NCI-H128 (cell line): ENCODE results near the gene PCDHGA5.
"Not testable (repeated sequence)": the region's sequence is repeated elsewhere in the genome, so short reads cannot be mapped to it uniquely, and the experiment has no call there.

Source experiments
- DNase-seq: peaks from one replicate; lab custom pipeline; 2025; ENCODE audit not compliant: unreplicated experiment; lab: John Stamatoyannopoulos, UW

PCDHGA5 gene

DNA sequence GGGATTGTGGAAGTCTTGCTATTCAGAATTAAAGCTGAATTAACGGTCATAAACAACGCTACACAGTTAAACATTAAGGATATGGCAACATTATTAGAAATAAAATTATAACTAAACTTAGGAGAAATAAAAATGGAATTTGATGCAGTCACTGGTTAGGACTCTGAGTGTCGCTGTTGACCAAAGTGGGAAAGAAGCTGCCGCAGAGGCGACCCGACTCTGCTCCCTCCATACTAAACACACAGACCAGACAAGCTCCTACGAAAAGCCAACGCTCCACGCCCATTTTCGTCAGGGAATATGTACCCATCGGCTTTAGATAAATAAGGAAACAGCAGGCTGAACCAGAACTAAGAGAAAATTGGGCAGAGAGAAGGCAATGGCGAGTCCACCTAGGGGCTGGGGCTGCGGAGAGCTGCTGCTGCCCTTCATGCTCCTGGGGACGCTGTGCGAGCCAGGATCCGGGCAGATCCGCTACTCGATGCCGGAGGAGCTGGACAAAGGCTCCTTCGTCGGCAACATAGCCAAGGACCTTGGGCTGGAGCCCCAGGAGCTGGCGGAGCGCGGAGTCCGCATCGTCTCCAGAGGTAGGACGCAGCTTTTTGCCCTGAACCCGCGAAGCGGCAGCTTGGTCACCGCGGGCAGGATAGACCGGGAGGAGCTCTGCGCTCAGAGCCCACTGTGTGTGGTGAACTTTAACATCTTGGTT lies at the start of gene PCDHGA5:
Gene PCDHGA5 (plus strand): TSS at position 211 of the 709 bp plus-strand sequence. CDS start 169 bp downstream, at position 380.
- DNase-seq = no peak

DNA sequence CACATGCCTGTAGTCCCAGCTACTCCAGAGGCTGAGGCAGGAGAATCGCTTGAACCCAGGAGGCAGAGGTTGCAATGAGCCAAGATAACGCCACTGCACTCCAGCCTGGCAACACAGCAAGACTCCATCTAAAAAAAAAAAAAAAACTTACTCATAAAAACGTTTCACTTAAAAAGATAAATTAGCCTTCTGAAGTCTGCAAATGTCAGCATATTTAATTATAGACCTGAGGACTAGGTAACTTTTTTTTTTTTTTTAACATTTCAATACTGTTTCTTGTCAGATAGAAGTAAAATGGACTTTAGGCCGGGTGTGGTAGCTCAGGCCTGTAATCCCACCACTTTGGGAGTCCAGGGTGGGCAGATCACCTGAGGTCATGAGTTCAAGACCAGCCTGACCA lies 47.0 kb upstream of the PCDHGA5 start:
- not testable (repeated sequence) for DNase-seq

DNA sequence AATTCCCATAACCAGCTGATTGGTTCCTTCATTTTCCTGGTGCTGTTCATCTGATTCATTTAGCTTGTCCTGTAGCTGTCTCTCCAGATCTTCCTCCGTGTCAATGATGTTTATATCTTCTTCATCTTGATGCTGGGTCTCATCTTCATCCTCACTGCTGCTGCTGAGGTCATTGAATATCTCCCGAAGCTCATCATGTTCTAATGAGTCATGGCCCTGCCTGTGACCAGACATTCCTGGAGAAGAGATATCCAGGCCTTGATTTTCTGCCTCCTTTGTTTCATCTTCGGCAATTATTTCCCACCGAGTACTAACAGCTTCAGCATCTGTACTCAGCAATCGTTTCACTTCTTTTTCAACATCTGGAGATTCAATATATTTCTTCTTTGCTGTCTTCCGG lies 44.8 kb upstream of the PCDHGA5 start:
- no peak for DNase-seq

DNA sequence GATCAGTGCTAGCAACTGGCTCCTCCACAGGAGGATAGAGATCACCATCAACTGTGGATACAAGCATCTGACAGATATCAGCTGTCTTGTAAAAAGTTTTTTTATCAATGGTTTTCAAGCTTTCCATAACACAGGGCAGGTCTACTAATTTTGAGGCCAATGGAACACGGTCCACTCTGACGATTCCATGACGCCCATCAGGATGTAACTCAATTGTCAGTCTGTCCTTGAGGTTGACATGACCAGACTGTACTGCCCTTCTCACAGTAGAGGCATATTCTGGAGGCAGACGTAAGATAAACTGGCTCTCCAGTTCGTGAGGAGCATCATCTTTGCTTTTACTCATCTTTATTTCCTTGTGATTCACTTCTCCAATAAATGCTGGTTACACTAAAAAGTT lies 44.3 kb upstream of the PCDHGA5 start:
- DNase-seq = no peak

DNA sequence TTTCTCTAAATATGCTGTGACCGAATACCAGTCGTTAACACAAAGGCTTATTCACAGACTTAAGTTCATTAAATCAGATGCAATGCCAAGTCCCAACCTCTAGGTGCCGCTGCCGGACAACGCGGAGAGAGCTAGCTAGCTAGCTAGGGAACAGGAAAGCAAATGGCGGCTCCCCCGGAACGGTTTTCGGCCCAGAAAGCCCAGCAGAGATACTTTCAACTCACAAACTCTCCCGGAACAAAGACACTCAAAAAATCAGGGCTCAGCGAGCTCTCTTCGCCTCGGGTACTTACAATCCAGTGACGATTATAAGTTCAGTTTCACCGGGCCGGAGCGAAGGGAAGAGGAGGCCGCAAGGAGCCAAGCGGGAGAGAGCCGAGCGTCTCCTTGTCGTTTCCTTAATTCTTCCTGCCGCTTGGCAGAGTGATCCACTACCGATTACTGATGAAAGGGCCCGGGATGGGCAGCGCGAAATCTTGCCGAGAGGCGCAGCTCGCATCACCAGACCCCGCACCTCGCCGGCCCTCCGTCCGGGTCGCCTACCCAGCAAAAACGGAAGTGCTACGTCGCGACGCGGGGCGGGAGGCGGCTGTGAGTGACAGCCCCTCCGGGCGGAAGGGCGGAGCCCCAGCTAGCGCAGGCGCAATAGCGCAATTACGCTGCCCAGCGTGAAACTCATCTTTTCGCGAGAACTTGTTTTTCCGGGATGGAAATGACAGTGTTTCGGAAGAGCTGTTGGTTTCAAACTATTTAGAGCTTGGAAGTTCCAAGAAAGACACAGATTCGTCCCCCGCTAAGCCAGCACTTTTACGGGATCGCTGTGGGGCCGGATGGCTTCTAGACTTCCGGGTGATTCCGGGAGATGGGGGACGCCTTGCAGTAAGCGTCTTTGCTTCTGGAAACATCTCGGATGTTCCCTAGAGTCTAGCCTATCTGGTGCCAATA lies 43.5 kb upstream of the PCDHGA5 start, which contains the start of gene TAF7:
Gene TAF7 (minus strand): TSS at position 560 of the 945 bp plus-strand sequence. CDS start 740 bp downstream, outside the sequence.
- peak; percentile 80 for DNase-seq

DNA sequence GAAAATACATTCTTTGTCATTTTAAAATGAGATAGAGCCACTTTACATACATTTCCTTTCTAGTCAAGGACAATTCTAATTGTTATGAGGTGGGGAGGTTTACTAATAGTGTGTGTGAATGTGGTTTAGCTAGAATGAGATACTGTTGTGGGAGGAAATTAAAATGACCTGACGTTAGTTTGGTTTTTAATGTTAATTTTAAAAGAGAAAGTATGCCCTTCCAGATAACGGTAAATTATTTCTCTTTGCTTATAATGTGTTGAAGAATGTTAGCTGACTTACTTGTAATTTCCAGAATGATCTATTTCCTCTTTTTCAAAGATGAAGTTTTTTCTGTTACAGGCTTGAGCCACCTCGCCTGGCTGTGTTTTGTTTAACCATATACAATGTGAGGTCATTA lies 41.7 kb upstream of the PCDHGA5 start:
- no peak for DNase-seq

DNA sequence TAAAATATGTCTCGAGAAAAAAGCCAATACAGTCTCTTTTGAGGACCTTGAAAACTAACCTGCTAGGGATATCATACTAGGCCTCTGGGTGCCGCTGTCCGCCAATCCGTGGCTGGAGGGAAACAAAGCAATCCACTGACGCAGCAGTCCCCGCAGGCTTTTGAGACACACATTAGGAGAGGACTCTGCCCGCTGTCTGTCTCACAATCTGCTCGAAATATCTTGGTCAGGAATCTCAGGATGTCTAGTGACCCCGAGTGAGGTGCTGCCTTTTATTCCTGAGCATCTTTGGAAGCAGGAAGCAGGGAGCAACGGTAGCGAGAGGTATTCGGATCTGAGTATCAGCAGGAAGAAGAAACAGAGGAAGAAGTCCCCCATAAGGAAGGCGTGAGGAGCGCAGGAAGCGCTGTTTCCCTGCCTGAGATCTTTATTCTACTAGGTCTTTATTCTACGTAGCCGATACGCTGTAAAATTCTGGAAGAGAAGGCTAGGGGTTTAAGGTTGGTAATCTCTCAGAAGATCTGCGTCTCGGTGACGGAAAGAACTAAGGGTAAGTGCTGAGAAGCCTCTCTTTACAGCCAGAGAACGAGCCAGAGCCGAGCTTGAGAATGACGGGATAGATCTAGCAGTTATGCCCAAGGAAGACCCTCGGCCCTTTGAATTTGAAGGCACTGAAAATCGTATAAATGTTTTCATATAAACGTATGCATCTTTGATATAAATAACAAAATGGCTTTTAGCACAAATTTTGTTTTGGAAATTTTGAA lies 37.7 kb upstream of the PCDHGA5 start:
- no peak for DNase-seq

DNA sequence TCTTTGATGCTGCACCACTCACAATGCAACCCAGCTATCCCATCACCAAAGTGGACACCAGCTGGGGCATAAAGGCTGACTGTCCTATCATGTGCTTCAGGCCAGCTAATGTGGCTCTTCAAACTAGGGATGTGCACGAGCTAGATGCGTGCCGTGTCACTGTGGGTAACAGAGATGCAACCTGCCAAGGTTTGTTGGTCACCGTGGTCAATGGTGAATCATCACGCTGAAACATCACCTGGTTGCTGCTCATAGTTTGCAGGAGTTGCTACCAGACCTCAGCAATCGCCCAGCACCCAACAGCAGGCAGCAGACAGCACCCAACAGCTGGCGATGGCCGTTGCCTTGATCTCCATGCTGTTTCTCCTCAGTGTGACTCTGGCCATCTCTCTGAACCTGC lies 35.7 kb upstream of the PCDHGA5 start:
- no peak for DNase-seq

DNA sequence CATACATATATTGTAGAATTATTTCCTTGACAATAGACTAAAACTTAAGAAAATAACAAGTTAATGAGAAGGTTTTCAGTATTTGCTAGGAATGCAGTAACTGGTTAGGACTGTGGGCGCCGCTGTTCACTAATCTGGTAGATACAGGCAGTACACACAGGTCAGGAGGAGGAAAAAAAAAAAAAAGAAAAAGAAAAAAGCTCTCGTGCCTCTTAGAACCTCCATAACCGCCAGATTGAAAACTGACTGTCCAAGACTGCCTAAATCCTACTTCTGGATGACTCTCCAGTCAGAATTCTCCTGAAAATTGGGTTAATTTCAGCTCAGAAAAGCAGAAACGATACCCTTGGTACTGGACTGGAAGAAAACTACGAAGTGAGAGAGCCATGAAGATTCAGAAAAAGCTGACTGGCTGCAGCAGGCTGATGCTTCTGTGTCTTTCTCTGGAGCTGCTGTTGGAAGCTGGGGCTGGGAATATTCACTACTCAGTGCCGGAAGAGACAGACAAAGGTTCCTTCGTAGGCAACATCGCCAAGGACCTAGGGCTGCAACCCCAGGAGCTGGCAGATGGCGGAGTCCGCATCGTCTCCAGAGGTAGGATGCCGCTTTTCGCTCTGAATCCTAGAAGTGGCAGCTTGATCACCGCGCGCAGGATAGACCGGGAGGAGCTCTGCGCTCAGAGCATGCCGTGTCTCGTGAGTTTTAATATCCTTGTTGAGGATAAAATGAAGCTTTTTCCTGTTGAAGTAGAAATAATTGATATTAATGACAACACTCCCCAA lies 33.5 kb upstream of the PCDHGA5 start, which contains the start of gene PCDHGA1:
Gene PCDHGA1 (plus strand): TSS at position 216 of the 782 bp plus-strand sequence.
- DNase-seq = no peak

DNA sequence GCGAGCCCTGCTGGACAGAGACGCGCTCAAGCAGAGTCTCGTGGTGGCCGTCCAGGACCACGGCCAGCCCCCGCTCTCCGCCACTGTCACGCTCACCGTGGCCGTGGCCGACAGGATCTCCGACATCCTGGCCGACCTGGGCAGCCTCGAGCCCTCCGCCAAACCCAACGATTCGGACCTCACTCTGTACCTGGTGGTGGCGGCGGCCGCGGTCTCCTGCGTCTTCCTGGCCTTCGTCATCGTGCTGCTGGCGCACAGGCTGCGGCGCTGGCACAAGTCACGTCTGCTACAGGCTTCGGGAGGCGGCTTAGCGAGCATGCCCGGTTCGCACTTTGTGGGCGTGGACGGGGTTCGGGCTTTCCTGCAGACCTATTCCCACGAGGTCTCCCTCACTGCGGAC lies 31.4 kb upstream of the PCDHGA5 start:
- DNase-seq = not testable (repeated sequence)

DNA sequence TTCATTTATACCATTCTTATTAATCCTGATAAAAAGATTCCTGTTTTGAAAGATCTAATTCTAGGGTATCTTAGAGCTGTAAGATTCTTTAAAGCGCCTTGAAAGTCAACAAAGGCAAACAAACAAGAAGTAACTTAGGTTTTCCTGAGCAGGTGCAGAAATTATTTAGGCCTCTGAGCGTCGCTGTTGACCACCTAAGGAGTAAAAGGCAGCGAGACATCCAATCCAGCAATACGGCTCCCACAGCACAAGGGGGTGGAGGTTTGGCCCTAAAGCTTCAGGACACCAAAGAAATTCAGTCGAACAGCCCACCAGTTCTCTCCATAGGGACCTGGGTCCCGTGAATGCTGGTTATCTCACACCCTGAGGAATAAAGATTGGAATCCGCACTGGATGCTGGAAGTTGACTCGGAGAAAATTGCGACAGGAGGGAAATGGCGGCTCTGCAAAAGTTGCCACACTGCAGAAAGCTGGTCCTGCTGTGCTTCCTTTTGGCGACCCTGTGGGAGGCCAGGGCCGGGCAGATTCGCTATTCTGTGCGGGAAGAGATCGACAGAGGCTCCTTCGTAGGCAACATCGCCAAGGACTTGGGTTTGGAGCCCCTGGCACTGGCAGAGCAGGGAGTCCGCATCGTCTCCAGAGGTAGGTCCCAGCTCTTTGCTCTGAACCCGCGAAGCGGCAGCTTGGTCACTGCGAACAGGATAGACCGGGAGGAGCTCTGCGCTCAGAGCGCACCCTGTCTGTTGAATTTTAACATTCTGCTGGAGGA lies 25.2 kb upstream of the PCDHGA5 start, which contains the start of gene PCDHGA2:
Gene PCDHGA2 (plus strand): TSS at position 223 of the 769 bp plus-strand sequence.
- no peak for DNase-seq

DNA sequence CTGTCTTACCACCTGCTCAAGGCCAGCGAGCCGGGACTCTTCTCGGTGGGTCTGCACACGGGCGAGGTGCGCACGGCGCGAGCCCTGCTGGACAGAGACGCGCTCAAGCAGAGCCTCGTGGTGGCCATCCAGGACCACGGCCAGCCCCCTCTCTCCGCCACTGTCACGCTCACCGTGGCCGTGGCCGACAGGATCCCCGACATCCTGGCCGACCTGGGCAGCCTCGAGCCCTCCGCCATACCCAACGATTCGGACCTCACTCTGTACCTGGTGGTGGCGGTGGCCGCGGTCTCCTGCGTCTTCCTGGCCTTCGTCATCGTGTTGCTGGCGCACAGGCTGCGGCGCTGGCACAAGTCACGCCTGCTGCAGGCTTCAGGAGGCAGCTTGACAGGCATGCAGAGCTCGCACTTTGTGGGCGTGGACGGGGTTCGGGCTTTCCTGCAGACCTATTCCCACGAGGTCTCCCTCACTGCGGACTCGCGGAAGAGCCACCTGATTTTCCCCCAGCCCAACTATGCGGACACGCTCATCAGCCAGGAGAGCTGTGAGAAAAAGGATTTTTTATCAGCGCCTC lies 23.1 kb upstream of the PCDHGA5 start:
- not testable (repeated sequence) for DNase-seq

DNA sequence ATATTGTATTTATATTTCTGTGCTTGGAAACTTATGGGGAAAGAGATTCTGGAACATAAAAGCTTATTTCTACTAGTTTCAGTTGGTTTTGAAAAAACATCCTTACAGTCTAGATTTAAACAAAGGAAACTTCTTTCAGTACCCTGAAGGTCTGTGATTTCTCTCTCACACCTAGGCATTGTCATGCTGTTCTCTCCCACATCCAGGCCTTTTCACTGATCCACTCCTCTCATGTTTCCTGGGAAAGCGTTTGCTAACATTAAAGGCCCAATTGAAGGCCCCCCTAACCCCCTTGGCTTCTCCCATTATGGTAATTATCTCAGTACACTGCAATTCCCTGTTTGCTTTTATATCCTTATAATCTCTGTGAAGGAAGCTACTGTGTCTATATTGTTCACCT lies 21.2 kb upstream of the PCDHGA5 start:
- no peak for DNase-seq

DNA sequence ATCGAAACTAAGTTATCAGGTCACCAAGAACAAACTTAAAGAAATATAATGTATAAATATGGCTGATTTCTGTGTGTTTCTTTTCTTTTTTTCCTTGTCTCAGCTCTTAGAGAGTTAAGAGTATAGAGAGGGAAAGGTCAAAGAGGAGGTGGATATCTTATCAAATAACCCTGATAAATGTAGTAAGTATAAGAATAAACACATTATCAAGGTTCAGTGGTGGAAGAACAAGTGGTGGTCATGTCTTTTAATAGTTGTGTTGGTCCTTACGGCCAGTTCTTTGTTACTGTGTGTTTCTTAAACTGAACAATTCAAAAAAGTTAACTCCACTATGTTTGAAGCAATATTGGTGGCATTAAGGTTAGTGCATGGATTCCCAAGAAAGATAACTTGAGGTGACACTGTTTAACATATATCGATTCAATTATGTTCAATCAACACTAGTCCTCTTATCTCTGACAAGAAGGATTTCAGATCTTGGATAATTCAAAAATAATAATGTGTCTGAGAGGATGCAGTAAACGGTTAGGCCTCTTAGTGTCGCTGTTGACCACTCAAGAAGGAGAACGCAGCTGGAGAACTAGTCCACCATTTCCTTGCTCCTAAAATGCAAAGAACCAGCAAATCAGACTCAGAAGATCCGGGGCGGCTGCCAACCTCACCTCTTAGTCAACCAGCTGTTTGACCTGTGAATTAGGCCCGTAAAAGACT lies 20.6 kb upstream of the PCDHGA5 start, which contains the start of gene PCDHGA3:
Gene PCDHGA3 (plus strand): TSS at position 588 of the 711 bp plus-strand sequence. CDS start 205 bp downstream, outside the sequence.
- DNase-seq = no peak

DNA sequence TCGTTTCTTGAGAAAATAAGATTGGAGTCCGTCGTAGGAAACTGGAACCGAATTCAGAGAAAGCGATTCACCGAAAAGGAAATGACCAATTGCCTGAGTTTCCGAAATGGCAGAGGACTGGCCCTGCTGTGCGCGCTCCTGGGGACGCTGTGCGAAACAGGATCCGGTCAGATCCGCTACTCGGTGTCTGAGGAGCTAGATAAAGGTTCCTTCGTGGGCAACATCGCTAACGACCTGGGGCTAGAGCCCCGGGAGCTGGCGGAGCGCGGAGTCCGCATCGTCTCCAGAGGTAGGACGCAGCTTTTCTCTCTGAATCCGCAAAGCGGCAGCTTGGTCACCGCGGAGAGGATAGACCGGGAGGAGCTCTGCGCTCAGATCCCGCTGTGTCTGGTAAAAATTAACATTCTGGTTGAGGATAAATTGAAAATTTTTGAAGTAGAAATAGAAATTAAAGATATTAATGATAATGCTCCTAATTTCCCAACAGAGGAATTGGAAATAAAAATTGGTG lies 20.0 kb upstream of the PCDHGA5 start:
- no peak for DNase-seq

DNA sequence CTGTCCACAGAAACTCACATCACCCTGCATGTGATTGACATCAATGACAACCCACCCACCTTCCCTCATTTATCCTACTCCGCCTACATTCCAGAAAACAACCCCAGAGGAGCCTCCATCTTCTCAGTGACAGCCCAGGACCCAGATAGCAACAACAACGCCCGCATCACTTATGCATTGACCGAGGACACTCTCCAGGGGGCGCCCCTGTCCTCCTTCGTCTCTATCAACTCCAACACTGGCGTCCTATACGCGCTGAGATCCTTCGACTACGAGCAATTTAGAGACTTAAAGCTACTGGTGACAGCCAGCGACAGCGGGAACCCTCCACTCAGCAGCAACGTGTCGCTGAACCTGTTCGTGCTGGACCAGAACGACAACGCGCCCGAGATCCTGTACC lies 18.6 kb upstream of the PCDHGA5 start:
- DNase-seq = no peak

DNA sequence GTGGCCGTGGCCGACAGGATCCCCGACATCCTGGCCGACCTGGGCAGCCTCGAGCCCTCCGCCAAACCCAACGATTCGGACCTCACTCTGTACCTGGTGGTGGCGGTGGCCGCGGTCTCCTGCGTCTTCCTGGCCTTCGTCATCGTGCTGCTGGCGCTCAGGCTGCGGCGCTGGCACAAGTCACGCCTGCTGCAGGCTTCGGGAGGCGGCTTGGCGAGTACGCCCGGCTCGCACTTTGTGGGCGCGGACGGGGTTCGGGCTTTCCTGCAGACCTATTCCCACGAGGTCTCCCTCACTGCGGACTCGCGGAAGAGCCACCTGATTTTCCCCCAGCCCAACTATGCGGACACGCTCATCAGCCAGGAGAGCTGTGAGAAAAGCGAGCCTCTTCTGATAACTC lies 17.9 kb upstream of the PCDHGA5 start:
- DNase-seq = not testable (repeated sequence)
